Transverse colon (tissue), 4 donors: Measurements from ENCODE around the gene ZNRF3. TPM values are rescaled to one million over a fixed set of nuclear protein-coding genes. Genes with fewer than 3 reads are reported as not detected.

Experiments used
- DNase-seq: peaks from one replicate; pipeline ENCODE4 v3.0.0-alpha.2; 2019
- H3K27ac ChIP-seq, 4 donors: fragments of 200-600 bp; sonication (generic); 2 replicates each; pipeline ENCODE4 v1.5.1; 2016 to 2018; ENCODE audit warnings: inconsistent platforms in 4 of 4
- H3K27me3 ChIP-seq: fragments of 200-600 bp; sonication (generic); 2 replicates; pipeline ENCODE4 v1.5.1; 2017; ENCODE audit warnings: inconsistent platforms
- H3K36me3 ChIP-seq, 4 donors: fragments of 200-600 bp; sonication (generic); 2 replicates each; pipeline ENCODE4 v1.5.1; 2017 to 2019; ENCODE audit warnings: inconsistent platforms in 4 of 4
- H3K4me1 ChIP-seq, 4 donors: fragments of 200-600 bp; sonication (generic); 2 replicates each; pipeline ENCODE4 v1.5.1; 2017 to 2020; ENCODE audit warnings: inconsistent platforms in 4 of 4
- H3K4me3 ChIP-seq, 4 donors: fragments of 200-600 bp; sonication (generic); 1 replicate in 1 of 4; 2 replicates in 3 of 4; pipeline versions ENCODE4 v1.5.1 to v1.6.1; 2017 to 2019; ENCODE audit warnings: inconsistent platforms in 4 of 4
- H3K9me3 ChIP-seq, 2 donors: fragments of 200-600 bp; sonication (generic); 2 replicates each; pipeline ENCODE4 v1.5.1; 2017 to 2019; ENCODE audit warnings: inconsistent platforms in 2 of 2
- EP300 ChIP-seq: sonication (generic); formaldehyde crosslinking; IDR thresholded peaks from one replicate; pipeline ENCODE4 v1.6.1; 2017; ENCODE audit warnings: antibody characterized with exemption, low read depth
- POLR2A ChIP-seq: fragments of 450-650 bp; IDR thresholded peaks from one replicate; pipeline ENCODE4 v1.6.1; 2016; ENCODE audit warnings: antibody characterized with exemption, mild to moderate bottlenecking, moderate library complexity
- POLR2AphosphoS5 ChIP-seq, 3 donors: sonication (generic); formaldehyde crosslinking; IDR thresholded peaks; one replicate each; pipeline ENCODE4 v1.6.1; 2016; ENCODE audit warnings: antibody characterized with exemption in 3 of 3
- WGBS, 2 donors: methylation state at CpG; one replicate each; pipeline ENCODE4 v1.1.5; 2018; ENCODE audit warnings: low coverage in 1 of 2; 5-methylcytosine and 5-hydroxymethylcytosine counted together
- in situ Hi-C, 4 donors: fragments of 200-750 bp; cut with MboI; loops; one replicate each; pipeline versions ENCODE4 v1.15.0 to v1.15.1; 2017; ENCODE audit warnings: low sequenced_read_pairs in 3 of 4, low pct_ligation_motif_present in 1 of 4, low pct_unique_long_range_greater_than_20kb in 1 of 4
- intact Hi-C: fragments of 100-400 bp; cut with DNase I; formaldehyde crosslinking; loops from one replicate; pipeline ENCODE4 v1.15.1; 2023; ENCODE audit warnings: low total_unique reads
- total RNA-seq, 4 donors: library from RNA; depleted of rRNA; stranded (reverse); fragments of >200 nt; gene quantifications; one replicate each; pipeline ENCODE4 v1.1.0, GENCODE V29; 2016
- TF ChIP-seq, protein P1 (sequence below), 5 experiments: fragments of 200-600 bp in 3 of 5; fragments of 450-650 bp in 2 of 5; sonication (generic) in 3 of 5; IDR thresholded peaks; 1 replicate in 2 of 5; 2 replicates in 3 of 5; pipeline ENCODE4 v1.5.1; 2016 to 2017; ENCODE audit warnings: antibody characterized with exemption in 5 of 5, inconsistent platforms in 3 of 5, mild to moderate bottlenecking in 2 of 5, moderate library complexity in 1 of 5

Gene ZNRF3
- total RNA-seq, 4 donors from 2014 or later = 4.5 to 10.7 (median 8.3) TPM

DNA sequence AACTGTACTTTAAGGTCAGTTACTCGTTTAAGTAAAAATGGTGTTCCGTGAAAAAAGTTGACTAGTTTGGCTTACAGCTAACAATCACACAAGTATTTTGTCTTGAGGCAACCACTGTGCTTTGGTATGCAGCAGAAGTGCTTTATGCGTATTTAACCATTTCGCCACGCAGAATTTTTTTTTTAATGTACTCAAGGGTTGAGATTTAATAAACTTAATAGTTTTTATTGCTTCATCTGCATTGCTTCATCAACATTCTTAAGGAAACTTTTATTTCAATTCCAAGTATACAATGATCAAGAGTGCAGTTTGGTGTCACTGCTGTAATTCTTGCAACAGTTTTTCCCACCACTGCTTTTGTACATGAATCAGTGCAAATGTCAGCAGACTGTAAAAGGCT lies 66.4 kb downstream of the ZNRF3 start:
- Histone ChIP-seq H3K36me3 (no peaks in the 10 kb centered on the region), H3K9me3 (peaks cover 4 to 8% of the 10 kb centered on the region in 2 donors), H3K27me3 (no peaks in the 10 kb centered on the region), H3K4me1 (peaks cover 3 to 20% (median 14%) of the 10 kb centered on the region in 4 donors), H3K4me3 (no peak overlapping the region), H3K27ac (peak overlapping the region in 1 of 4 donors; percentile 33)
- in situ Hi-C loops (no loop called here), intact Hi-C loops (no loop called here)
- no peak for DNase-seq
- WGBS, 2 donors = 78 to 90% methylated on average over 5 of the region's 5 CpGs
- no peak for TF ChIP-seq EP300
- no peak for TF ChIP-seq POLR2A
- TF ChIP-seq, protein P1, sequence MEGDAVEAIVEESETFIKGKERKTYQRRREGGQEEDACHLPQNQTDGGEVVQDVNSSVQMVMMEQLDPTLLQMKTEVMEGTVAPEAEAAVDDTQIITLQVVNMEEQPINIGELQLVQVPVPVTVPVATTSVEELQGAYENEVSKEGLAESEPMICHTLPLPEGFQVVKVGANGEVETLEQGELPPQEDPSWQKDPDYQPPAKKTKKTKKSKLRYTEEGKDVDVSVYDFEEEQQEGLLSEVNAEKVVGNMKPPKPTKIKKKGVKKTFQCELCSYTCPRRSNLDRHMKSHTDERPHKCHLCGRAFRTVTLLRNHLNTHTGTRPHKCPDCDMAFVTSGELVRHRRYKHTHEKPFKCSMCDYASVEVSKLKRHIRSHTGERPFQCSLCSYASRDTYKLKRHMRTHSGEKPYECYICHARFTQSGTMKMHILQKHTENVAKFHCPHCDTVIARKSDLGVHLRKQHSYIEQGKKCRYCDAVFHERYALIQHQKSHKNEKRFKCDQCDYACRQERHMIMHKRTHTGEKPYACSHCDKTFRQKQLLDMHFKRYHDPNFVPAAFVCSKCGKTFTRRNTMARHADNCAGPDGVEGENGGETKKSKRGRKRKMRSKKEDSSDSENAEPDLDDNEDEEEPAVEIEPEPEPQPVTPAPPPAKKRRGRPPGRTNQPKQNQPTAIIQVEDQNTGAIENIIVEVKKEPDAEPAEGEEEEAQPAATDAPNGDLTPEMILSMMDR (IDR thresholded peaks at IDR 0.05) = no peak
- TF ChIP-seq POLR2AphosphoS5 (IDR thresholded peaks at IDR 0.05) = no peak

DNA sequence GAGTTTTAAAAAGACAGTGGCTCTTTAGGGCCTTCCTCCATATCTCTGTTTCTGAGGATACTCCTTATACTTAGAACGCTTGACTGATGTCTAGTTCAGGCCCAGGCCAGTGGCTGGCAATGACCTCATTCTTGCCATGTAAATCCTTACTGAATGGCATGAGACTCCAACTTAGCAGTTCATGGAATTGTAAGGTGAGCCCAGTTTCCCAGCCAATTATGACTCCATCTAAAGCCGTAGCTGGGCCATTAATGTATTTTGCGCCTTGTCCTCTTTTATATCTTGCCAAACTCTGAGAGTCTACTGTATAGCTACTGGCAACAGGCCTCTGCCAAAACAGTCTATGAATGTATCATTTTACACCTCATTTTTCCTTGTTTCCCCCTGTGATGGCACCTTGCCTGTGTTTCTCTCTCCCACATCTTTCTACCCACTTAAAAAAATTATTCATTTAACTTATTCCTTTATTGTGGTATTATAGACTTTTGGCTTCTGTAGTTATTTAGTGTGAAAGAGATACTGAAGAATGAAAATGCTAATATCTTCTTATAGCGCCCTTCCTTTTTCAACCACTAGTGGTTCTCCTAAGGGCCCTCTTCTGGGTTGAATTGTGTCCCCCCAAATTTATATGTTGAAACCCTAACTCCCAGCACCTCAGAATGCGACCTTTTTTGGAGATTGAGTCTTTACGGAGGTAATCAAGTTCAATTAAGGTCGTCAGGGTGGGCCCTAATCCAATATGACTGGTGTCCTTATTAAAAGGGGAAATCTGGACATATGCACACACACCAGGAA lies 67.4 kb downstream of the ZNRF3 start:
- Histone ChIP-seq H3K9me3 (peaks cover 4 to 8% of the 10 kb centered on the region in 2 donors), H3K4me1 (peaks cover 3 to 20% (median 14%) of the 10 kb centered on the region in 4 donors), H3K4me3 (no peak overlapping the region), H3K27ac (peak overlapping the region in 2 of 4 donors; percentile 20 to 46), H3K36me3 (no peaks in the 10 kb centered on the region), H3K27me3 (no peaks in the 10 kb centered on the region)
- WGBS, 2 donors = 82 to 83% methylated on average over 6 to 7 of the region's 7 CpGs
- DNase-seq = no peak
- in situ Hi-C loops = no loop called here
- TF ChIP-seq POLR2A = no peak
- TF ChIP-seq, protein P1 (IDR thresholded peaks at IDR 0.05) = peak in 2 of 5 experiments; percentile 11 to 19
- TF ChIP-seq EP300 = no peak
- no peak for TF ChIP-seq POLR2AphosphoS5 (IDR thresholded peaks at IDR 0.05)
- intact Hi-C loops = no loop called here

DNA sequence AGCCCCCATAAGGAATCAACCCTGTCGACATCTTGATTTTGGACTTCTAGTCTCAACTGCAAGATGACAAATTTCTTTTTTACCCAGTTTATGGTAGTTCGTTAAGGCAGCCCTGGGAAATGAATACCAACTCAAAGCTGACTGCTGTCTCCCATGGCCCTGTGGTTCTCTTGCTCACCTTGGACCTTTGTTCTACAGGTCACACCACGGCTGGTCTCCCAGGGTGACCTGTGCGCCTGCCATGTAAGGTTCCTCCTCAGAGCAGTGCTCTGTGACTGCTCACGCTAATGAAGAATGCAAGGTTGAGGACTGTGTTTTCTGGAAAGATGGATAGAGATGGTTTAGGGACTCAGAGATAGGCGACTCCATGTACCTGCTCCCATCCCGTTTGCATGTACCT lies 68.2 kb downstream of the ZNRF3 start:
- Histone ChIP-seq H3K27ac (peak overlapping the region in 3 of 4 donors; percentile 17 to 46 (median 26)), H3K4me1 (peaks cover 3 to 23% (median 15%) of the 10 kb centered on the region in 4 donors), H3K27me3 (no peaks in the 10 kb centered on the region), H3K9me3 (peaks cover 4 to 8% of the 10 kb centered on the region in 2 donors), H3K36me3 (no peaks in the 10 kb centered on the region), H3K4me3 (no peak overlapping the region)
- intact Hi-C loops (no loop called here), in situ Hi-C loops (no loop called here)
- no peak for DNase-seq
- no peak for TF ChIP-seq EP300
- TF ChIP-seq, protein P1 (IDR thresholded peaks at IDR 0.05) = no peak
- TF ChIP-seq POLR2A = no peak
- TF ChIP-seq POLR2AphosphoS5 (IDR thresholded peaks at IDR 0.05) = no peak
- WGBS, 2 donors = 48 to 93% methylated on average over 3 to 7 of the region's 7 CpGs

DNA sequence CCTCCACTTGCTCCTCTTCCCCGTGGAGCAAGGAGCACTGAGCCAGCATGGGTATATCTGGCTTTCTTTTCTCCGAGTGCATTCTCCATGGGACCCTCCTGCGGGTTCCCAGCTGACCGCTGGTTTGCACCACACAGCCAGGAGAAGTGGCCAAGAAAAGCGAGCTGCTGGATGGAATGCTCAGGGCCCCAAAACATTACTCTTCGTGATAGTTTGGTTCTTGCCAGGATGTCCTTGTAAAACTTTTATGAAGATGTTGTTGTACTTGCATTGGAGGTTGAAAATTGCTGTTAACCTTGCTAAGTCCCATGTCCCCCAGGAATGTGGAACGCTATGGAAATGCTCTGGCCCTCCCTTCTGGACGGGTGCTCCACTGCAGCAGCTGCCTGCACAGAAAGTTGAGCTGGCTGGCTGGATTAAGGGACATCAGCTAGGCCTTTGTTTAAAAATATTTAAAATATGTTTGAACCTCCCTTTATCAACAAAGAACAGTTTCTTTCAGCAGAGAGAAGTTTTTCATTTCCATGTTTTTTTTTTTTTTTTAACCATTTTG lies 68.7 kb downstream of the ZNRF3 start:
- no peaks in the 10 kb centered on the region for H3K27me3 ChIP-seq
- H3K27ac ChIP-seq = peak overlapping the region in 3 of 4 donors; percentile 17 to 46 (median 26)
- no peaks in the 10 kb centered on the region for H3K36me3 ChIP-seq
- intact Hi-C loops = no loop called here
- H3K9me3 ChIP-seq = peaks cover 3 to 5% of the 10 kb centered on the region in 2 donors
- DNase-seq = peak; percentile 17
- no peak overlapping the region for H3K4me3 ChIP-seq
- peaks cover 3 to 27% (median 16%) of the 10 kb centered on the region in 4 donors for H3K4me1 ChIP-seq
- TF ChIP-seq POLR2A (no peak), EP300 (no peak), POLR2AphosphoS5 (IDR thresholded peaks at IDR 0.05) (peak in 1 of 3 donors; percentile 35)
- TF ChIP-seq, protein P1 (IDR thresholded peaks at IDR 0.05) = peak in 3 of 5 experiments; percentile 4 to 11 (median 9)
- 66 to 67% methylated on average over 2 to 8 of the region's 8 CpGs for WGBS, 2 donors
- in situ Hi-C loops = no loop called here
